Effector CD8-positive, alpha-beta T cell (primary cell): Measurements from ENCODE around the gene CLIP2.
"Not testable (repeated sequence)": the region's sequence is repeated elsewhere in the genome, so short reads cannot be mapped to it uniquely, and the experiment has no call there.

Experiments
- DNase-seq: peaks from one replicate; lab custom pipeline; 2025; lab: John Stamatoyannopoulos, UW

CLIP2 gene

DNA sequence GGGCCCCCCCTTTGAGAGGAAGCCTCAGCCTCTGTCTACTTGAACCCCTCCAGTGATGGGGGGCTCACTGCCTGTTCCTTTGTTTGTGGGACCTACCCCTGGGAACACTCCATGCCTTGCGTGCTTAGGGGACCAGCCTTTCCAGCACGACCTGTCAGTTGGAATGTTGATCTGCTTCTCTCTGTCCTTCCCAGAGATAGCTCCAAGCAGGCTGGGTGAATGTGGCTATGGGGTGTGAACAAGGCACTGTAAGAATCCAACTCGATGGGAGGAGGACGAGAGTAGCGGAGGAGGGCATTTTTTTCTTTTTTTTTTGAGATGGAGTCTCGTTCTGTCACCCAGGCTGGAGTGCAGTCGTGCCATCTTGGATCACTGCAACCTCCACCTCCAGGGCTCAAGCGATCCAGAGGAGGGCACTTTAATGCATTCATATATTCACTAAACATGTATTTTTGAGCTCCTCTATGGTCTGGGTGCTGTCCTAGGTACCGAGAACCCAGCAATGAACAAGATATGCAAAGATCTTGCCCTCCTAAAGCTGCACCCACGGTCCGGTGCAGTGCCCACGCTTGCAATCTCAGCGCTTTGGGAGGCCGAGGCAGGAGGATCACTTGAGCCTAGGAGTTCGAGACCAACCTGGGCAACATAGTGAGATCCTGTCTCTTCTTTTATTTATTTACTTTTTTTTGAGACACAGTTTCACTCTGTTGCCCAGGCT, 8.5 kb downstream of the CLIP2 start:
- DNase-seq = no peak

GRCh38 chr7:74299401-74299800, 10.2 kb downstream of the CLIP2 start:
- no peak for DNase-seq

DNA sequence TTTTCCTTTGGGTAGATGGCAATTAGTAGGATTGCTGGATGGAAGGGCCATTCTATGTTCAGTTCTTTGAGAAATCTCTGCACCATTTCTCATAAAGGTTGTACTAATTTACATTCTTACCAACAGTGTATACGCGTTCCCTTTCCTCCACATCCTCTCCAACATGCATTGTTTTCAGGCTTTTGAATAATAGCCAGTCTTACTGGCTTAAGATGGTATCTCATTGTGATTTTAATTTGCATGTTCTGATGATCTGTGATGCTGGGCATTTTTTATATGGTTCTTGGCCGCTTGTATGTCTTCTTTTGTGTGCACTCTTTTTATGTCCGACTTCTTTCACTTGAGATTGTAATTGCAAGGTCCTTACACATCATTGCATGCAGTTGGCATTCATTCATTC, 11.7 kb downstream of the CLIP2 start:
- DNase-seq = no peak

DNA sequence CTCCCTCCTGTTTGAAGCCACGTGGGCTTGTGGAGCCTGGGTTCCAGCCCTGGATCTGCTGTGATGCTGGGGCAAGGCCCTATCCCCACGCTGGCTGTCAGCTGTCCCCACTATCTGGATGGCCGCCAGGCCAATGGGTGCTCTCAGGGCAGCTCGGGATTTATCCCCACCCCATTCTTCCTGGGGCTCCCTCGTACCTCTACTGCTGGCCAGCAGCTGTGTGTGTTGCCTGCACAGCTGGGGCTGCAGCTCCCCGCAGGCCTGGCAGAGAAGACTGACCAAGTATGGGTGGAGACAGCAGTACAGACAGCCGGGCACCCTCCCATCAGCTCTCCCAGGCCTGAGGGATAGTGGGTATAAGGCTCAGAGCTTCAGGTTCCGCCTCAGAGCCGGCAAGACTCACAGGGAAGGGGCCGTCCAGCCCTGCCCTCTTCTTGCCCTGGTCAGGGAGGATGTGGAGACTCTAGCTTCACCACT, 13.6 kb downstream of the CLIP2 start:
- DNase-seq = no peak

GRCh38 chr7:74304550-74304949, 15.3 kb downstream of the CLIP2 start:
- DNase-seq = no peak

DNA sequence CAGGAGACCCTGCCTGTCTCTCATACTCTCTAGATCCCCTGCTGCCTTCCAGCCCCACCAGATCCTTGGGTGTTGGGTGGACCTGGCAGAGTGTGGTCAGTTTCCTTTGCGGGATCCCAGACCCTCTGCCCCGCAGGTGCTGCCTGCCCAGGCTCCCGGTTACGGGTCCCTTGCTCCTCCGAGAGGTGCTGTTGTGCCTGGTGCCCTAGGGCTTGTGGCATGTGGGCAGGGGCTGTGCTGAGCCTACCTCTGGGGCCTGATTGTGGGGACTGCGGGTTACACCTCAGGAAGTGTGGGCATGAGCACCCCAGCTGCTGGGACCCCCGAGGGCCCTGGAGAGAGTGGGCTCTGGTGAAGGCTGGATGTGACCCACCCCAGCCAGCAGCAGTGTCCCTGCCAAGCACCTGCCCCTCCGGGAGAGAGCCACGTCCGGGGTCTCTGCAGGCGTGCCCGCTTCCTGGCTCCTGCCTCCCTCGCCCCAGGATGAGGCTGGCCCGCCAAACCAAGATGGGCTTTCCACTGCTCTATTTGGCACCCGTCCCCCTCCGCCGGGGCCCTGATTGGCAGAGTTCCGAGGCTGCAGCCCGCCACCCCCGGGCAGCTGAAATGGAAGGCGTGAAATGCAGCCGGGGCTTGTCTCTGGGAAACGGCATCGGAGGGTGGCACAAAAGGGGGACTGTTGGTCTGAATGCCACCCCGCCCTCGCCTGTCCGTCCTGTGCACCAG, 17.0 kb downstream of the CLIP2 start:
- no peak for DNase-seq

GRCh38 chr7:74306730-74307469, 17.7 kb downstream of the CLIP2 start:
- DNase-seq = no peak

DNA sequence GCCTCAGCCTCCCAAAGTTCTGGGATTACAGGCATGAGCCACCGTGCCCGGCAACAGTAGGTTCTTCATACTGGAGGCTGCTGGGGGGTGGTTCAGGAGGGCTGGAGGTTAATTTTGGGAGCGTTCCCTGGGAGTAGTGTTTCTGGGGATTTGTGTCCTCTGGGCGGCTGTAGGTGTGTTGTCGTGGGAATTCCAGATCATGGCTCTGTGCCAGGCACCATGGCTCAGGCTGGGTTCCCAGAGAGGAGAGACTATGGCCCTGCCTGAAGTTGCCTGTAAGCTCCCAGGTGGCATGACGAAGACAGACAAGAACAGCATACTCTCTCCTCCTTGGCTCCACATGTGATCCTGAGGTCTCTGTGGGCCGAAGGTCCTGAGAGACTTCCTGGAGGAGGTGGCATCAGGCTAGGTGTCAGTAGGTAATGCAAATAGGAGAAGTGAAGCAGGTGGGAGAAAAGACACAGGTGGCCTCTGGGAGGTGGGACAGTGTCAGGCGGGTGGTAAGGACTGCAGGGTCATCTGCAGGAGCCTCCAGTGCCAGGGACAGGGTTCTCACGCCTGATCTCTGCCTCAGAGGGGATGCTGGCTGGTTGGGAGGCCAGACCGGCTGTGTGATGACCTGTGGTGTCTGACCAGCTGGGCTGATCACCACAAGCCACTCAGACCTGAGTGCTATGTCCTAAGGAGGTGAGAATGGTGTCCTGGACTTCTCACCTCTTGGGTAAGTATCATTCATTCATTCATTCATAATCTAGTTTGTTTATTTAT, 18.7 kb downstream of the CLIP2 start:
- no peak for DNase-seq

DNA sequence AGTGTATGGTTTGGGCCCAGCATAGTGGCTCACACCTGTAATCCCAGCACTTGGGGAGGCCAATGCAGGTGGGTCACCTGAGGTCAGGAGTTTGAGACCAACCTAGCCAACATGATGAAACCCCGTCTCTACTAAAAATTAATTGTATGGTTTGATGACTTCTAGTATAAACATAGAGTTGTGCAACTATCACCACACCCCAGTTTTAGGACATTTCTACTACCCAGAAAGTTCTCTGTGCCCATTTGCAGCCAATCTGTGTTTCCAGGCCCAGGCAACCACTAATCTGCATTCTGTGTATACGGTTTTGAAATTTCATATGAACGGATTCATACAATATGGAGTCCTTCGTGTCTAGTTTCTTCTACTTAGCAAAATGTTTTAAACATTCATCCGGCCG, 20.0 kb downstream of the CLIP2 start:
- no peak for DNase-seq

GRCh38 chr7:74311305-74311744, 22.1 kb downstream of the CLIP2 start:
- DNase-seq = no peak

DNA sequence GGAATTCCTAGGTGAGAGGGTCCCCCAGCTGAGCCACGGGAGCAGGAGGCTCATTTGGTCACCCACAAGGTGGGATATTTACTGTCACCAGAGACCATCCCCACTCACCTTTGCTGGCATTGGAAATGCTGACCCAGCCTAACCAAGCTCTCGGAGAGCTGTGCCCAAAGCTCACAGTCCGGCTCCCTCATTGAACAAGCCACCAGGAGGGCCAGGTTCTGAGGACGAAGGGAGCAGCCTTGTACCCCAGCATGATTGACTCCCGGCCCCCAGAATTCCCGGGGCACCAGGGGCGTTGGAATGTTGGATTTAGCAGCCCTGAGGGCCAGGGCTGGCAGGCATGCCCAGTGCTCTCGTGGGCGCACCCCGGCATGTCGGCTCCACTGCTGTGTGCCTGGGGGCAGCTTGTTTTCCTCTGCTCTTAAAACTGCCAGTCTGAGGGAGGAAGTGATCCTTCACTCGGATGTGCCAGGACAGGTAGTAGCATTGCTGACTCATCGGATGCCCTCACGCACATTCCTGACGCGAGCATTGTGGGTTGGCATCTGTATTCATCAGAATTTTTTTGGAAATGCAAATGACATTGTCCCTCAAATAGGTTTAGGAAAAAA, 23.3 kb downstream of the CLIP2 start:
- DNase-seq = no peak

DNA sequence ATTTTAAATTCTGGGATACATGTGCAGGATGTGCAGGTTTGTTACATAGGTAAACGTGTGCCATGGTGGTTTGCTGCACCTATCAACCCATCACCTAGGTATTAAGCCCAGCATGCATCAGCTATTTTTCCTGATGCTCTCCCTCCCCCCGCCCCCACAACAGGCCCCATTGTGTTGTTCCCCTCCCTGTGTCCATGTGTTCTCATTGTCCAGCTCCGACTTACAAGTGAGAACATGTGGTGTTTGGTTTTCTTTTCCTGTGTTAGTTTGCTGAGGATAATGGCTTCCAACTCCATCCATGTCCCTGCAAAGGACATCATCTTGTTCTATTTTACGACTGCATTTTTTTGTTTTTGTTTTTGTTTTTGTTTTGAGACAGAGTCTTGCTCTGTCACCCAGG, 26.7 kb downstream of the CLIP2 start:
- DNase-seq = not testable (repeated sequence)

- DNase-seq = no peak
These were observed 28.1 kb downstream of the CLIP2 start for GRCh38 chr7:74317146-74317782.

GRCh38 chr7:74318043-74318442, 28.8 kb downstream of the CLIP2 start:
- no peak for DNase-seq

GRCh38 chr7:74320645-74321221, 31.5 kb downstream of the CLIP2 start:
- DNase-seq = no peak

GRCh38 chr7:74322892-74323291, 33.7 kb downstream of the CLIP2 start:
- not testable (repeated sequence) for DNase-seq

- no peak for DNase-seq
These were observed 35.5 kb downstream of the CLIP2 start for GRCh38 chr7:74324531-74325209.

- DNase-seq = no peak
These were observed 36.0 kb downstream of the CLIP2 start for GRCh38 chr7:74325210-74325565.

- DNase-seq = no peak
These were observed 40.0 kb downstream of the CLIP2 start for GRCh38 chr7:74329225-74329624.
